ENCODE measurements around the gene LRRC4C. TPM values are rescaled to one million over a fixed set of nuclear protein-coding genes. Genes with fewer than 3 reads are reported as not detected.

LRRC4C gene
- total and polyA plus RNA-seq, 4 donors, result 0.33 to 5.3 (median 0.43) TPM

- no peak for DNase-seq
- ATAC-seq (ENCODE audit: insufficient read depth, low FRiP score), result no peak
- H3K9me3 ChIP-seq (ENCODE audit: control insufficient read depth in 4 of 4, insufficient read depth in 3 of 4, low read length in 3 of 4), result peaks cover 0 to 8% (median 2%) of the 10 kb centered on the region in 4 donors
- 70 to 76% methylated on average over 1 of the region's 1 CpG for WGBS, 2 donors
- no peak overlapping the region for H3K27ac ChIP-seq (ENCODE audit: low read depth in 1 of 2, low read length in 1 of 2)
- H3K4me1 ChIP-seq (ENCODE audit: control insufficient read depth in 5 of 5, insufficient read depth in 5 of 5, low read length in 5 of 5), result peaks cover 0 to 5% (median 0%) of the 10 kb centered on the region in 5 donors
- no peak overlapping the region for H3K4me3 ChIP-seq
- H3K36me3 ChIP-seq (ENCODE audit: control insufficient read depth in 4 of 4, insufficient read depth in 4 of 4, low read length in 4 of 4), result peaks cover 0 to 10% (median 5%) of the 10 kb centered on the region in 4 donors
- TF ChIP-seq CTCF (IDR thresholded peaks at IDR 0.05; ENCODE audit: control extremely low read depth, extremely low read depth), result no peak
- H3K27me3 ChIP-seq (ENCODE audit: control insufficient read depth in 3 of 3, insufficient read depth in 3 of 3, low read length in 2 of 3), result no peaks in the 10 kb centered on the region
- H3K9ac ChIP-seq (ENCODE audit: insufficient read depth in 1 of 2, low read length in 2 of 2), result no peak overlapping the region
Measured at GRCh38 chr11:40119661-40120060, 1339.8 kb downstream of the LRRC4C start.

DNA sequence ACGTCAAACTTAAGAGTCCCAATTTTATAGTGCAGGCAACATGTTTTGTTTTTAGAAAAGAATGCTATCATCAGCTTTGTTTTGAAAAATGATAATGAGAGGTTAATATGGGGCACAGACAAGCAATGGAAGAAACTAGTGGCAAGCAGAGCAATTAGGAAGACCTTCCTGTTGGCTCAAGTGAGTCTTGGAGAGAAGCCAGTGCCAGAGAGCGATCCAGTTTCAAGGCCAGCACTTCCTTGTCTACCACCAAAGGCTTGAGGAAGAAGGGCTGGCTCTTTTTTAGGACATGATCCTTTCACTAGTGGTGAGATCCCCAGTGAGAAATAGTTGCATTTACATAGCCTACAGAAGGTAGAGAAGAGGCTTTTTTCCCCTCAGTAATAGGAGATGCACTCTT is 1340.7 kb downstream of the LRRC4C start:
- H3K4me3 ChIP-seq, result no peak overlapping the region
- peaks cover 0 to 9% (median under 1%) of the 10 kb centered on the region in 4 donors for H3K9me3 ChIP-seq (ENCODE audit: control insufficient read depth in 4 of 4, insufficient read depth in 3 of 4, low read length in 3 of 4)
- TF ChIP-seq CTCF (IDR thresholded peaks at IDR 0.05; ENCODE audit: control extremely low read depth, extremely low read depth), result no peak
- H3K27ac ChIP-seq (ENCODE audit: low read depth in 1 of 2, low read length in 1 of 2), result no peak overlapping the region
- H3K4me1 ChIP-seq (ENCODE audit: control insufficient read depth in 5 of 5, insufficient read depth in 5 of 5, low read length in 5 of 5), result peaks cover 0 to 5% (median 0%) of the 10 kb centered on the region in 5 donors
- peaks cover 0 to 16% (median 7%) of the 10 kb centered on the region in 4 donors for H3K36me3 ChIP-seq (ENCODE audit: control insufficient read depth in 4 of 4, insufficient read depth in 4 of 4, low read length in 4 of 4)
- WGBS, 2 donors, result 51 to 70% methylated on average over 2 of the region's 2 CpGs
- ATAC-seq (ENCODE audit: insufficient read depth, low FRiP score), result no peak
- no peak overlapping the region for H3K9ac ChIP-seq (ENCODE audit: insufficient read depth in 1 of 2, low read length in 2 of 2)
- peak in 1 of 3 donors; percentile 45 for DNase-seq
- no peaks in the 10 kb centered on the region for H3K27me3 ChIP-seq (ENCODE audit: control insufficient read depth in 3 of 3, insufficient read depth in 3 of 3, low read length in 2 of 3)

DNA sequence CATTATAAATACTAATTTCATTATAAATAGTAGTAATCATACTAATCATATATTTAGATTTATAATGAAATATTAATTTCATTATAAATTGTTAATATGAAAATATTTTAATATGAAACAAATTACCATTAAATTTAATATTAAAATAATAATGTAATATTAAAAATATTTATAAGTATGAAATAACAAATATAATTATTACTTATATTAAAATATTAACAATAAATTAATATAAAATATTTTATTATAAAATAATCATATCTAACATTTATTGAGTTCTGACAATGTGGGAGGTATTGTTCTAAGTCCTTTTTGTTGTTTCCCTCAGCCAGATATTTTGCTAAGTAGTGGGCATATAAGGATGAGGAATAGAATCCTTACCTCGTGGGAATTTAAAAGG is 1341.4 kb downstream of the LRRC4C start:
- ATAC-seq (ENCODE audit: insufficient read depth, low FRiP score) (no peak), DNase-seq (no peak)
- peaks cover 0 to 5% (median 0%) of the 10 kb centered on the region in 5 donors for H3K4me1 ChIP-seq (ENCODE audit: control insufficient read depth in 5 of 5, insufficient read depth in 5 of 5, low read length in 5 of 5)
- H3K9ac ChIP-seq (ENCODE audit: insufficient read depth in 1 of 2, low read length in 2 of 2), result no peak overlapping the region
- no peak overlapping the region for H3K4me3 ChIP-seq
- no peak for TF ChIP-seq CTCF (IDR thresholded peaks at IDR 0.05; ENCODE audit: control extremely low read depth, extremely low read depth)
- no peak overlapping the region for H3K27ac ChIP-seq (ENCODE audit: low read depth in 1 of 2, low read length in 1 of 2)
- H3K27me3 ChIP-seq (ENCODE audit: control insufficient read depth in 3 of 3, insufficient read depth in 3 of 3, low read length in 2 of 3), result no peaks in the 10 kb centered on the region
- H3K36me3 ChIP-seq (ENCODE audit: control insufficient read depth in 4 of 4, insufficient read depth in 4 of 4, low read length in 4 of 4), result peaks cover 0 to 16% (median 7%) of the 10 kb centered on the region in 4 donors
- 58 to 74% methylated on average over 1 of the region's 1 CpG for WGBS, 2 donors
- peaks cover 0 to 9% (median 0%) of the 10 kb centered on the region in 4 donors for H3K9me3 ChIP-seq (ENCODE audit: control insufficient read depth in 4 of 4, insufficient read depth in 3 of 4, low read length in 3 of 4)

Data from lung (tissue), 12 donors.